Lung (tissue), 12 donors: ENCODE results near the gene CDK5RAP2. TPM values are rescaled to one million over a fixed set of nuclear protein-coding genes. Genes with fewer than 3 reads are reported as not detected.

Experiments used
- ATAC-seq: fragments of 200-7000 bp; cut with Tn5 transposase; one replicate; pipeline ENCODE4 v1.9.1; 2020; ENCODE audit warnings: moderate number of reproducible peaks; ENCODE audit not compliant: insufficient read depth, low FRiP score
- DNase-seq, 3 donors: peaks; one replicate each; pipeline ENCODE4 v3.0.0-alpha.2; 2013 to 2017
- H3K27ac ChIP-seq, 2 donors: one replicate each; pipeline ENCODE4 v1.5.1; 2013; ENCODE audit warnings: mild to moderate bottlenecking in 2 of 2, moderate library complexity in 2 of 2, control low read depth in 1 of 2, inconsistent platforms in 1 of 2, low read depth in 1 of 2, low read length in 1 of 2
- H3K27me3 ChIP-seq, 3 donors: one replicate each; pipeline ENCODE4 v1.5.1; 2013; ENCODE audit warnings: low read length in 2 of 3; ENCODE audit not compliant: control insufficient read depth in 3 of 3, insufficient read depth in 3 of 3
- H3K36me3 ChIP-seq, 4 donors: one replicate each; pipeline ENCODE4 v1.5.1; 2013; ENCODE audit warnings: low read length in 4 of 4, mild to moderate bottlenecking in 1 of 4, moderate library complexity in 1 of 4; ENCODE audit not compliant: control insufficient read depth in 4 of 4, insufficient read depth in 4 of 4
- H3K4me1 ChIP-seq, 5 donors: one replicate each; pipeline ENCODE4 v1.5.1; 2013; ENCODE audit warnings: low read length in 5 of 5, mild to moderate bottlenecking in 2 of 5, moderate library complexity in 1 of 5; ENCODE audit not compliant: control insufficient read depth in 5 of 5, insufficient read depth in 5 of 5
- H3K4me3 ChIP-seq: one replicate; pipeline ENCODE4 v1.5.1; 2013; ENCODE audit warnings: mild to moderate bottlenecking, control low read depth, moderate library complexity
- H3K9ac ChIP-seq, 2 donors: one replicate each; pipeline ENCODE4 v1.5.1; 2013; ENCODE audit warnings: low read length in 2 of 2, control low read depth in 1 of 2; ENCODE audit not compliant: insufficient read depth in 1 of 2
- H3K9me3 ChIP-seq, 4 donors: one replicate each; pipeline ENCODE4 v1.5.1; 2013; ENCODE audit warnings: low read length in 3 of 4, mild to moderate bottlenecking in 1 of 4, moderate library complexity in 1 of 4; ENCODE audit not compliant: control insufficient read depth in 4 of 4, insufficient read depth in 3 of 4
- CTCF ChIP-seq: IDR thresholded peaks from 2 replicates; pipeline ENCODE4 v1.5.1; 2012; ENCODE audit warnings: mild to moderate bottlenecking; ENCODE audit errors: control extremely low read depth, extremely low read depth
- WGBS, 2 donors: extraction: QIAGEN DNeasy Blood & Tissue Kit; methylation state at CpG; one replicate each; pipeline ENCODE4 v1.1.7; 2013; 5-methylcytosine and 5-hydroxymethylcytosine counted together
- polyA plus RNA-seq, 2 donors: library from polyadenylated mRNA; stranded (reverse); fragments of 200-250 nt; gene quantifications; one replicate each; pipeline ENCODE4 v1.2.1, GENCODE V29; 2013
- total RNA-seq, 2 donors: library from RNA; depleted of rRNA in 1 of 2; stranded (reverse); fragments of >200 nt in 1 of 2; gene quantifications; one replicate each; pipeline ENCODE4 v1.2.1, GENCODE V29; 2014 to 2021
- donor health status: control.
- donor health status: control.
- donor health status: Bipolar disorder and iron deficiency.
- donor health status: healthy.
- donor health status: DM: yes; HTN: yes; CAD: no.

The CDK5RAP2 gene
- total and polyA plus RNA-seq, 4 donors: 25.6 to 65.7 (median 35.9) TPM

- no peaks in the 10 kb centered on the region for H3K4me1 ChIP-seq
- ATAC-seq (no peak), DNase-seq (no peak)
- WGBS, 2 donors: 97 to 98% methylated on average over 2 of the region's 2 CpGs
- H3K9me3 ChIP-seq: peaks cover 0 to 5% (median 0%) of the 10 kb centered on the region in 4 donors
- H3K9ac ChIP-seq: no peak overlapping the region
- no peaks in the 10 kb centered on the region for H3K27me3 ChIP-seq
- H3K4me3 ChIP-seq: no peak overlapping the region
- TF ChIP-seq CTCF: no peak
- H3K36me3 ChIP-seq: peaks cover 6 to 49% (median 41%) of the 10 kb centered on the region in 4 donors
- no peak overlapping the region for H3K27ac ChIP-seq
These were observed 174.1 kb downstream of the CDK5RAP2 start for GRCh38 chr9:120405860-120406259.

GRCh38 chr9:120405134-120405533 is 174.8 kb downstream of the CDK5RAP2 start:
- H3K4me3 ChIP-seq: no peak overlapping the region
- H3K27ac ChIP-seq: no peak overlapping the region
- DNase-seq (no peak), ATAC-seq (no peak)
- peaks cover 0 to 5% (median 0%) of the 10 kb centered on the region in 4 donors for H3K9me3 ChIP-seq
- H3K9ac ChIP-seq: no peak overlapping the region
- H3K36me3 ChIP-seq: peaks cover 8 to 50% (median 40%) of the 10 kb centered on the region in 4 donors
- no peaks in the 10 kb centered on the region for H3K27me3 ChIP-seq
- no peak for TF ChIP-seq CTCF
- H3K4me1 ChIP-seq: no peaks in the 10 kb centered on the region
- WGBS, 2 donors: 99 to 100% methylated on average over 1 of the region's 1 CpG

- no peak overlapping the region for H3K9ac ChIP-seq
- H3K9me3 ChIP-seq: peaks cover 0 to 3% (median 0%) of the 10 kb centered on the region in 4 donors
- peaks cover 14 to 44% (median 38%) of the 10 kb centered on the region in 4 donors for H3K36me3 ChIP-seq
- WGBS, 2 donors: 45 to 75% methylated on average over 3 of the region's 3 CpGs
- H3K27ac ChIP-seq: no peak overlapping the region
- no peak for TF ChIP-seq CTCF
- no peaks in the 10 kb centered on the region for H3K27me3 ChIP-seq
- ATAC-seq: no peak
- DNase-seq: no peak
- no peak overlapping the region for H3K4me3 ChIP-seq
- H3K4me1 ChIP-seq: no peaks in the 10 kb centered on the region
These were observed 176.5 kb downstream of the CDK5RAP2 start for GRCh38 chr9:120403543-120403856.
